T-cell (primary cell): ENCODE measurements around the gene USH2A. TPM values are rescaled to one million over a fixed set of nuclear protein-coding genes. Genes with fewer than 3 reads are reported as not detected.

Experiments used
- ATAC-seq, 4 experiments: fragments of 200-7000 bp in 3 of 4; fragments of 150-1000 bp in 1 of 4; cut with Tn5 transposase; replicated peaks in 1 of 4; 1 replicate in 3 of 4; 2 replicates in 1 of 4; pipeline ENCODE4 v1.10.0; 2021; ENCODE audit warnings: moderate library complexity in 3 of 4, mild to moderate bottlenecking in 2 of 4, moderate number of reproducible peaks in 1 of 4
- CTCF ChIA-PET, 2 donors: fragments of 300-600 bp; sonication (Branson Sonifier 250); formaldehyde crosslinking; loops; one replicate each; lab custom pipeline; 2022; ENCODE audit warnings: antibody characterized with exemption in 2 of 2; lab: Charles Lee
- POLR2A ChIA-PET, 2 donors: fragments of 300-600 bp; sonication (Branson Sonifier 250); formaldehyde crosslinking; loops; one replicate each; lab custom pipeline; 2022; ENCODE audit warnings: antibody characterized with exemption in 2 of 2; lab: Charles Lee
- DNase-seq, 35 experiments: peaks; one replicate each; pipeline versions ENCODE4 v3.0.0 to v3.0.0-alpha.2; 2013 to 2023
- H3K27ac ChIP-seq: one replicate; pipeline ENCODE4 v1.5.1; 2013; ENCODE audit warnings: low read length
- H3K27me3 ChIP-seq, 2 experiments: replicated peaks in 1 of 2; 1 replicate in 1 of 2; 2 replicates in 1 of 2; pipeline versions ENCODE4 v1.6.1 to v1.7.0; 2013; ENCODE audit warnings: low read length in 1 of 2, mixed read lengths in 1 of 2; ENCODE audit not compliant: control insufficient read depth in 2 of 2, insufficient read depth in 2 of 2; ENCODE audit errors: extremely low read depth in 1 of 2
- H3K36me3 ChIP-seq, 2 donors: 1 replicate in 1 of 2; 2 replicates in 1 of 2; pipeline versions ENCODE4 v1.6.1 to v1.7.0; 2013; ENCODE audit warnings: low read length in 1 of 2; ENCODE audit not compliant: control insufficient read depth in 2 of 2, insufficient read depth in 1 of 2; ENCODE audit errors: extremely low read depth in 1 of 2
- H3K4me1 ChIP-seq, 2 experiments: 1 replicate in 1 of 2; 2 replicates in 1 of 2; pipeline versions ENCODE4 v1.6.1 to v1.7.0; 2013; ENCODE audit warnings: low read length in 2 of 2, mixed read lengths in 1 of 2; ENCODE audit not compliant: insufficient read depth in 2 of 2, control insufficient read depth in 1 of 2; ENCODE audit errors: extremely low read depth in 1 of 2
- H3K4me3 ChIP-seq, 2 donors: 1 replicate in 1 of 2; 2 replicates in 1 of 2; pipeline versions ENCODE4 v1.5.1 to v1.7.0; 2013; ENCODE audit warnings: mild to moderate bottlenecking in 2 of 2, low read length in 1 of 2, moderate library complexity in 1 of 2; ENCODE audit not compliant: control insufficient read depth in 1 of 2; ENCODE audit errors: extremely low read depth in 1 of 2
- H3K9me3 ChIP-seq: 2 replicates; pipeline ENCODE4 v1.7.0; 2013
- H3K27ac Mint-ChIP-seq, 2 donors: one replicate each; pipeline ENCODE4 v1.8.0; 2020 to 2021; ENCODE audit warnings: mild to moderate bottlenecking in 2 of 2, mixed read lengths in 2 of 2
- H3K27me3 Mint-ChIP-seq, 2 donors: one replicate each; pipeline ENCODE4 v1.8.0; 2021 to 2022; ENCODE audit warnings: mixed read lengths in 2 of 2
- H3K36me3 Mint-ChIP-seq: one replicate; pipeline ENCODE4 v1.8.0; 2021; ENCODE audit warnings: mixed read lengths
- H3K4me1 Mint-ChIP-seq, 3 donors: one replicate each; pipeline ENCODE4 v1.8.0; 2020 to 2022; ENCODE audit warnings: mixed read lengths in 3 of 3, mild to moderate bottlenecking in 1 of 3
- H3K4me3 Mint-ChIP-seq, 3 donors: one replicate each; pipeline ENCODE4 v1.8.0; 2020 to 2022; ENCODE audit warnings: mild to moderate bottlenecking in 3 of 3, mixed read lengths in 3 of 3, moderate library complexity in 3 of 3
- H3K9me3 Mint-ChIP-seq, 3 donors: one replicate each; pipeline ENCODE4 v1.8.0; 2020 to 2022; ENCODE audit warnings: mixed read lengths in 3 of 3
- WGBS: methylation state at CpG from one replicate; pipeline ENCODE4 v1.1.5; 2013; ENCODE audit warnings: missing lambda C conversion rate; ENCODE audit not compliant: insufficient coverage; 5-methylcytosine and 5-hydroxymethylcytosine counted together
- total RNA-seq, 35 experiments: library from RNA in 6 of 35; stranded (reverse) in 6 of 35; fragments of 120-200 nt in 1 of 35; gene quantifications; one replicate each; pipeline versions ENCODE4 v1.2.1 to v1.2.4 and lab custom pipeline; 2013 to 2026

The USH2A gene
- total RNA-seq, 5 donors from 2014 or later (not counting 1 experiment from before 2014, with no cell fraction given) = not detected

- Mint-ChIP-seq H3K4me1 (no peaks in the 10 kb centered on the region), H3K4me3 (no peak overlapping the region), H3K36me3 (no peaks in the 10 kb centered on the region), H3K27ac (no peak overlapping the region), H3K27me3 (no peaks in the 10 kb centered on the region), H3K9me3 (peaks cover 1 to 13% (median 4%) of the 10 kb centered on the region in 3 donors)
- H3K4me1 ChIP-seq = no peaks in the 10 kb centered on the region
- no peaks in the 10 kb centered on the region for H3K27me3 ChIP-seq
- H3K9me3 ChIP-seq = no peaks in the 10 kb centered on the region
- WGBS = no CpG with 5 or more reads among the region's 3 CpGs
- ChIA-PET CTCF (no interaction called here), POLR2A (no interaction called here)
- H3K4me3 ChIP-seq = no peak overlapping the region
- H3K27ac ChIP-seq = no peak overlapping the region
- H3K36me3 ChIP-seq = no peaks in the 10 kb centered on the region
- DNase-seq = no peak
- ATAC-seq = no peak
These were observed 540.2 kb downstream of the USH2A start for GRCh38 chr1:215883004-215883403.

GRCh38 chr1:215878843-215879242 is 544.4 kb downstream of the USH2A start:
- Mint-ChIP-seq H3K27ac (no peak overlapping the region), H3K9me3 (peaks cover 6 to 11% (median 8%) of the 10 kb centered on the region in 3 donors), H3K36me3 (no peaks in the 10 kb centered on the region), H3K4me1 (no peaks in the 10 kb centered on the region), H3K4me3 (no peak overlapping the region), H3K27me3 (no peaks in the 10 kb centered on the region)
- H3K4me1 ChIP-seq = no peaks in the 10 kb centered on the region
- CTCF ChIA-PET = no interaction called here
- ATAC-seq = no peak
- no peak overlapping the region for H3K4me3 ChIP-seq
- no peak for DNase-seq
- H3K27ac ChIP-seq = no peak overlapping the region
- POLR2A ChIA-PET = no interaction called here
- 81% methylated on average over 3 of the region's 5 CpGs for WGBS
- H3K9me3 ChIP-seq = no peaks in the 10 kb centered on the region
- H3K27me3 ChIP-seq = no peaks in the 10 kb centered on the region
- no peaks in the 10 kb centered on the region for H3K36me3 ChIP-seq

GRCh38 chr1:215878128-215878527 is 545.1 kb downstream of the USH2A start:
- peaks cover 6 to 11% (median 8%) of the 10 kb centered on the region in 3 donors for H3K9me3 Mint-ChIP-seq
- DNase-seq = no peak
- CTCF ChIA-PET = no interaction called here
- no peak for ATAC-seq
- no CpG with 5 or more reads among the region's 5 CpGs for WGBS
- POLR2A ChIA-PET = no interaction called here
- H3K4me3 Mint-ChIP-seq = no peak overlapping the region
- H3K27me3 Mint-ChIP-seq = no peaks in the 10 kb centered on the region
- no peaks in the 10 kb centered on the region for H3K4me1 Mint-ChIP-seq
- Histone ChIP-seq H3K4me3 (no peak overlapping the region), H3K9me3 (no peaks in the 10 kb centered on the region), H3K27ac (no peak overlapping the region), H3K4me1 (no peaks in the 10 kb centered on the region), H3K36me3 (no peaks in the 10 kb centered on the region), H3K27me3 (no peaks in the 10 kb centered on the region)
- no peaks in the 10 kb centered on the region for H3K36me3 Mint-ChIP-seq
- H3K27ac Mint-ChIP-seq = no peak overlapping the region

- Histone ChIP-seq H3K4me3 (no peak overlapping the region), H3K9me3 (no peaks in the 10 kb centered on the region), H3K4me1 (no peaks in the 10 kb centered on the region), H3K27me3 (no peaks in the 10 kb centered on the region), H3K36me3 (no peaks in the 10 kb centered on the region), H3K27ac (no peak overlapping the region)
- POLR2A ChIA-PET = no interaction called here
- whole genome bisulfite sequencing = no CpG with 5 or more reads among the region's 5 CpGs
- no peak for ATAC-seq
- Mint-ChIP-seq H3K36me3 (no peaks in the 10 kb centered on the region), H3K9me3 (peaks cover 6 to 11% (median 8%) of the 10 kb centered on the region in 3 donors), H3K27ac (no peak overlapping the region), H3K4me1 (no peaks in the 10 kb centered on the region), H3K4me3 (no peak overlapping the region), H3K27me3 (no peaks in the 10 kb centered on the region)
- CTCF ChIA-PET = no interaction called here
- DNase-seq = no peak
These were observed 545.7 kb downstream of the USH2A start for GRCh38 chr1:215877452-215877951.

- H3K36me3 Mint-ChIP-seq = no peaks in the 10 kb centered on the region
- no peak overlapping the region for H3K27ac Mint-ChIP-seq
- ChIA-PET POLR2A (no interaction called here), CTCF (interaction anchor here in 1 of 2 donors (0.6 kb wide), 1 partner anchor 17 kb away, joined by 3 read pairs; no protein-coding TSS in a partner anchor)
- no peak overlapping the region for H3K4me3 Mint-ChIP-seq
- H3K27me3 Mint-ChIP-seq = no peaks in the 10 kb centered on the region
- Histone ChIP-seq H3K36me3 (no peaks in the 10 kb centered on the region), H3K27ac (no peak overlapping the region), H3K4me1 (no peaks in the 10 kb centered on the region), H3K27me3 (no peaks in the 10 kb centered on the region), H3K9me3 (no peaks in the 10 kb centered on the region), H3K4me3 (no peak overlapping the region)
- no peaks in the 10 kb centered on the region for H3K4me1 Mint-ChIP-seq
- no CpG with 5 or more reads among the region's 1 CpG for WGBS
- no peak for ATAC-seq
- peaks cover 6 to 11% (median 10%) of the 10 kb centered on the region in 3 donors for H3K9me3 Mint-ChIP-seq
- no peak for DNase-seq
These were observed 547.5 kb downstream of the USH2A start for GRCh38 chr1:215875712-215876111.

- no peaks in the 10 kb centered on the region for H3K9me3 ChIP-seq
- peaks cover 6 to 10% (median 9%) of the 10 kb centered on the region in 3 donors for H3K9me3 Mint-ChIP-seq
- H3K4me3 Mint-ChIP-seq = no peak overlapping the region
- no peak overlapping the region for H3K27ac Mint-ChIP-seq
- no peaks in the 10 kb centered on the region for H3K27me3 Mint-ChIP-seq
- H3K27me3 ChIP-seq = no peaks in the 10 kb centered on the region
- ChIA-PET CTCF (interaction anchor here in 1 of 2 donors (0.6 kb wide), 1 partner anchor 17 kb away, joined by 3 read pairs; no protein-coding TSS in a partner anchor), POLR2A (no interaction called here)
- no peak for DNase-seq
- no peaks in the 10 kb centered on the region for H3K36me3 Mint-ChIP-seq
- no peak overlapping the region for H3K27ac ChIP-seq
- no peak overlapping the region for H3K4me3 ChIP-seq
- no peaks in the 10 kb centered on the region for H3K4me1 ChIP-seq
- no peak for ATAC-seq
- WGBS = no CpG with 5 or more reads among the region's 3 CpGs
- no peaks in the 10 kb centered on the region for H3K36me3 ChIP-seq
- H3K4me1 Mint-ChIP-seq = no peaks in the 10 kb centered on the region
These were observed 548.0 kb downstream of the USH2A start for GRCh38 chr1:215875236-215875635.

- Histone ChIP-seq H3K4me3 (no peak overlapping the region), H3K36me3 (no peaks in the 10 kb centered on the region), H3K4me1 (no peaks in the 10 kb centered on the region), H3K9me3 (no peaks in the 10 kb centered on the region), H3K27me3 (no peaks in the 10 kb centered on the region), H3K27ac (no peak overlapping the region)
- Mint-ChIP-seq H3K36me3 (no peaks in the 10 kb centered on the region), H3K9me3 (peaks cover 7 to 11% (median 10%) of the 10 kb centered on the region in 3 donors), H3K27me3 (no peaks in the 10 kb centered on the region), H3K4me3 (no peak overlapping the region), H3K27ac (no peak overlapping the region), H3K4me1 (no peaks in the 10 kb centered on the region)
- DNase-seq = no peak
- ATAC-seq = no peak
- ChIA-PET CTCF (no interaction called here), POLR2A (no interaction called here)
- no CpG with 5 or more reads among the region's 3 CpGs for WGBS
These were observed 550.6 kb downstream of the USH2A start for GRCh38 chr1:215872658-215873057.
